ENCODE data around the gene JMJD6. TPM values are rescaled to one million over a fixed set of nuclear protein-coding genes. Genes with fewer than 3 reads are reported as not detected.

Gene JMJD6
- total RNA-seq, 1 donor = 48.5 TPM

GRCh38 chr17:76685846-76686245 lies 40.6 kb downstream of the JMJD6 start:
- H3K9me3 ChIP-seq (ENCODE audit: low read depth, low read length) = no peaks in the 10 kb centered on the region
- peaks cover 14% of the 10 kb centered on the region for H3K4me1 ChIP-seq (ENCODE audit: insufficient read depth, low read length)
- H3K27me3 ChIP-seq (ENCODE audit: insufficient read depth, low read length) = no peaks in the 10 kb centered on the region
- H3K4me3 ChIP-seq (ENCODE audit: low read length) = no peak overlapping the region

GRCh38 chr17:76685366-76685765 lies 41.0 kb downstream of the JMJD6 start:
- H3K4me3 ChIP-seq (ENCODE audit: low read length) = no peak overlapping the region
- no peaks in the 10 kb centered on the region for H3K9me3 ChIP-seq (ENCODE audit: low read depth, low read length)
- H3K4me1 ChIP-seq (ENCODE audit: insufficient read depth, low read length) = peaks cover 14% of the 10 kb centered on the region
- no peaks in the 10 kb centered on the region for H3K27me3 ChIP-seq (ENCODE audit: insufficient read depth, low read length)

- H3K9me3 ChIP-seq (ENCODE audit: low read depth, low read length) = no peaks in the 10 kb centered on the region
- H3K4me3 ChIP-seq (ENCODE audit: low read length) = no peak overlapping the region
- no peaks in the 10 kb centered on the region for H3K27me3 ChIP-seq (ENCODE audit: insufficient read depth, low read length)
- peaks cover 14% of the 10 kb centered on the region for H3K4me1 ChIP-seq (ENCODE audit: insufficient read depth, low read length)
Observed at GRCh38 chr17:76684756-76685155, 41.6 kb downstream of the JMJD6 start.

GRCh38 chr17:76683921-76684745 lies 42.3 kb downstream of the JMJD6 start:
- H3K4me3 ChIP-seq (ENCODE audit: low read length) = no peak overlapping the region
- peaks cover 16% of the 10 kb centered on the region for H3K4me1 ChIP-seq (ENCODE audit: insufficient read depth, low read length)
- H3K9me3 ChIP-seq (ENCODE audit: low read depth, low read length) = no peaks in the 10 kb centered on the region
- H3K27me3 ChIP-seq (ENCODE audit: insufficient read depth, low read length) = no peaks in the 10 kb centered on the region

GRCh38 chr17:76683011-76683755 lies 43.2 kb downstream of the JMJD6 start:
- H3K4me3 ChIP-seq (ENCODE audit: low read length) = no peak overlapping the region

GRCh38 chr17:76682296-76682695 lies 44.1 kb downstream of the JMJD6 start:
- Histone ChIP-seq H3K9me3 (ENCODE audit: low read depth, low read length) (no peaks in the 10 kb centered on the region), H3K4me3 (ENCODE audit: low read length) (no peak overlapping the region), H3K27me3 (ENCODE audit: insufficient read depth, low read length) (no peaks in the 10 kb centered on the region), H3K4me1 (ENCODE audit: insufficient read depth, low read length) (peaks cover 34% of the 10 kb centered on the region)

More at GRCh38 chr17:76683011-76683755, 43.2 kb downstream of the JMJD6 start:
- no peaks in the 10 kb centered on the region for H3K9me3 ChIP-seq (ENCODE audit: low read depth, low read length)
- no peaks in the 10 kb centered on the region for H3K27me3 ChIP-seq (ENCODE audit: insufficient read depth, low read length)
- H3K4me1 ChIP-seq (ENCODE audit: insufficient read depth, low read length) = peaks cover 26% of the 10 kb centered on the region

GRCh38 chr17:76681222-76682137 lies 44.9 kb downstream of the JMJD6 start:
- H3K4me1 ChIP-seq (ENCODE audit: insufficient read depth, low read length) = peaks cover 34% of the 10 kb centered on the region

GRCh38 chr17:76679239-76679638 lies 47.2 kb downstream of the JMJD6 start:
- no peaks in the 10 kb centered on the region for H3K9me3 ChIP-seq (ENCODE audit: low read depth, low read length)
- no peaks in the 10 kb centered on the region for H3K27me3 ChIP-seq (ENCODE audit: insufficient read depth, low read length)
- H3K4me3 ChIP-seq (ENCODE audit: low read length) = no peak overlapping the region
- peaks cover 34% of the 10 kb centered on the region for H3K4me1 ChIP-seq (ENCODE audit: insufficient read depth, low read length)

More at GRCh38 chr17:76681222-76682137, 44.9 kb downstream of the JMJD6 start:
- no peak overlapping the region for H3K4me3 ChIP-seq (ENCODE audit: low read length)
- no peaks in the 10 kb centered on the region for H3K27me3 ChIP-seq (ENCODE audit: insufficient read depth, low read length)
- H3K9me3 ChIP-seq (ENCODE audit: low read depth, low read length) = no peaks in the 10 kb centered on the region

- H3K4me1 ChIP-seq (ENCODE audit: insufficient read depth, low read length) = peaks cover 34% of the 10 kb centered on the region
Observed at GRCh38 chr17:76678330-76678729, 48.1 kb downstream of the JMJD6 start.

GRCh38 chr17:76677406-76677805 lies 49.0 kb downstream of the JMJD6 start:
- H3K27me3 ChIP-seq (ENCODE audit: insufficient read depth, low read length) = no peaks in the 10 kb centered on the region
- peaks cover 36% of the 10 kb centered on the region for H3K4me1 ChIP-seq (ENCODE audit: insufficient read depth, low read length)
- no peak overlapping the region for H3K4me3 ChIP-seq (ENCODE audit: low read length)
- H3K9me3 ChIP-seq (ENCODE audit: low read depth, low read length) = no peaks in the 10 kb centered on the region

More at GRCh38 chr17:76678330-76678729, 48.1 kb downstream of the JMJD6 start:
- Histone ChIP-seq H3K9me3 (ENCODE audit: low read depth, low read length) (no peaks in the 10 kb centered on the region), H3K27me3 (ENCODE audit: insufficient read depth, low read length) (no peaks in the 10 kb centered on the region), H3K4me3 (ENCODE audit: low read length) (no peak overlapping the region)

- Histone ChIP-seq H3K4me1 (ENCODE audit: insufficient read depth, low read length) (peaks cover 35% of the 10 kb centered on the region), H3K9me3 (ENCODE audit: low read depth, low read length) (no peaks in the 10 kb centered on the region)
Observed at GRCh38 chr17:76676629-76677028, 49.8 kb downstream of the JMJD6 start.

GRCh38 chr17:76675648-76676047 lies 50.8 kb downstream of the JMJD6 start:
- H3K27me3 ChIP-seq (ENCODE audit: insufficient read depth, low read length) = no peaks in the 10 kb centered on the region
- H3K9me3 ChIP-seq (ENCODE audit: low read depth, low read length) = no peaks in the 10 kb centered on the region
- H3K4me3 ChIP-seq (ENCODE audit: low read length) = no peak overlapping the region
- H3K4me1 ChIP-seq (ENCODE audit: insufficient read depth, low read length) = peaks cover 41% of the 10 kb centered on the region

More at GRCh38 chr17:76676629-76677028, 49.8 kb downstream of the JMJD6 start:
- Histone ChIP-seq H3K27me3 (ENCODE audit: insufficient read depth, low read length) (no peaks in the 10 kb centered on the region), H3K4me3 (ENCODE audit: low read length) (no peak overlapping the region)

- Histone ChIP-seq H3K9me3 (ENCODE audit: low read depth, low read length) (no peaks in the 10 kb centered on the region), H3K4me3 (ENCODE audit: low read length) (no peak overlapping the region), H3K27me3 (ENCODE audit: insufficient read depth, low read length) (no peaks in the 10 kb centered on the region), H3K4me1 (ENCODE audit: insufficient read depth, low read length) (peaks cover 42% of the 10 kb centered on the region)
Observed at GRCh38 chr17:76674600-76674999, 51.8 kb downstream of the JMJD6 start.

GRCh38 chr17:76673729-76674128 lies 52.7 kb downstream of the JMJD6 start:
- Histone ChIP-seq H3K4me3 (ENCODE audit: low read length) (no peak overlapping the region), H3K9me3 (ENCODE audit: low read depth, low read length) (no peaks in the 10 kb centered on the region), H3K4me1 (ENCODE audit: insufficient read depth, low read length) (peaks cover 35% of the 10 kb centered on the region), H3K27me3 (ENCODE audit: insufficient read depth, low read length) (no peaks in the 10 kb centered on the region)

Data from mononuclear cell (primary cell).